NB4 (cell line): ENCODE results near the gene RUSC1.

Source experiments
- MAX ChIP-seq: IDR thresholded peaks from 2 replicates; pipeline ENCODE4 v1.6.1; 2011; ENCODE audit warnings: low read depth, low read length
- MYC ChIP-seq: IDR thresholded peaks from 2 replicates; pipeline ENCODE4 v1.6.1; 2011; ENCODE audit warnings: low read depth, low read length
- POLR2A ChIP-seq: IDR thresholded peaks from 2 replicates; pipeline ENCODE4 v1.6.1; 2011; ENCODE audit warnings: mild to moderate bottlenecking; ENCODE audit not compliant: insufficient read length; ENCODE audit errors: extremely low read depth
- TF ChIP-seq, protein P1 (sequence below): IDR thresholded peaks from one replicate; pipeline ENCODE4 v1.5.1; 2012; ENCODE audit warnings: low read depth, low read length

- TF ChIP-seq, protein P1, sequence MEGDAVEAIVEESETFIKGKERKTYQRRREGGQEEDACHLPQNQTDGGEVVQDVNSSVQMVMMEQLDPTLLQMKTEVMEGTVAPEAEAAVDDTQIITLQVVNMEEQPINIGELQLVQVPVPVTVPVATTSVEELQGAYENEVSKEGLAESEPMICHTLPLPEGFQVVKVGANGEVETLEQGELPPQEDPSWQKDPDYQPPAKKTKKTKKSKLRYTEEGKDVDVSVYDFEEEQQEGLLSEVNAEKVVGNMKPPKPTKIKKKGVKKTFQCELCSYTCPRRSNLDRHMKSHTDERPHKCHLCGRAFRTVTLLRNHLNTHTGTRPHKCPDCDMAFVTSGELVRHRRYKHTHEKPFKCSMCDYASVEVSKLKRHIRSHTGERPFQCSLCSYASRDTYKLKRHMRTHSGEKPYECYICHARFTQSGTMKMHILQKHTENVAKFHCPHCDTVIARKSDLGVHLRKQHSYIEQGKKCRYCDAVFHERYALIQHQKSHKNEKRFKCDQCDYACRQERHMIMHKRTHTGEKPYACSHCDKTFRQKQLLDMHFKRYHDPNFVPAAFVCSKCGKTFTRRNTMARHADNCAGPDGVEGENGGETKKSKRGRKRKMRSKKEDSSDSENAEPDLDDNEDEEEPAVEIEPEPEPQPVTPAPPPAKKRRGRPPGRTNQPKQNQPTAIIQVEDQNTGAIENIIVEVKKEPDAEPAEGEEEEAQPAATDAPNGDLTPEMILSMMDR: no peak
- TF ChIP-seq POLR2A (no peak), MAX (no peak), MYC (no peak)
Observed at GRCh38 chr1:155352631-155353030, 31.9 kb downstream of the RUSC1 start.
